ENCODE measurements around the gene PPFIA2.

PPFIA2 gene

GRCh38 chr12:81633127-81633526 lies 126.0 kb downstream of the PPFIA2 start:
- Histone ChIP-seq H3K36me3 (ENCODE audit: insufficient read depth) (no peaks in the 10 kb centered on the region), H4K20me1 (ENCODE audit: insufficient read depth) (no peaks in the 10 kb centered on the region), H2AFZ (ENCODE audit: low read depth) (no peak overlapping the region), H3K4me2 (no peak overlapping the region), H3K27ac (no peak overlapping the region), H3K4me3 (IDR thresholded peaks at IDR 0.05; ENCODE audit: insufficient read depth, low read depth, low read length) (no peak overlapping the region), H3K9ac (no peak overlapping the region), H3K4me1 (ENCODE audit: low read depth, poor library complexity, severe bottlenecking) (peaks cover 3% of the 10 kb centered on the region), H3K27me3 (ENCODE audit: insufficient read depth, low read depth) (no peaks in the 10 kb centered on the region), H3K79me2 (ENCODE audit: insufficient read depth, low read depth) (no peaks in the 10 kb centered on the region)
- no peak for TF ChIP-seq CTCF (conservative IDR thresholded peaks at IDR 0.05; ENCODE audit: low read depth, low read length)

GRCh38 chr12:81627336-81628189 lies 131.6 kb downstream of the PPFIA2 start:
- H3K9ac ChIP-seq = no peak overlapping the region
- H3K27me3 ChIP-seq (ENCODE audit: insufficient read depth, low read depth) = no peaks in the 10 kb centered on the region
- H3K36me3 ChIP-seq (ENCODE audit: insufficient read depth) = no peaks in the 10 kb centered on the region
- H3K4me3 ChIP-seq (IDR thresholded peaks at IDR 0.05; ENCODE audit: insufficient read depth, low read depth, low read length) = no peak overlapping the region
- TF ChIP-seq CTCF (conservative IDR thresholded peaks at IDR 0.05; ENCODE audit: low read depth, low read length) = peak; percentile 94
- H4K20me1 ChIP-seq (ENCODE audit: insufficient read depth) = no peaks in the 10 kb centered on the region
- no peak overlapping the region for H3K27ac ChIP-seq
- H3K4me1 ChIP-seq (ENCODE audit: low read depth, poor library complexity, severe bottlenecking) = peaks cover 8% of the 10 kb centered on the region
- no peak overlapping the region for H3K4me2 ChIP-seq
- H3K79me2 ChIP-seq (ENCODE audit: insufficient read depth, low read depth) = no peaks in the 10 kb centered on the region
- H2AFZ ChIP-seq (ENCODE audit: low read depth) = no peak overlapping the region

GRCh38 chr12:81626406-81626805 lies 132.7 kb downstream of the PPFIA2 start:
- Histone ChIP-seq H3K4me3 (IDR thresholded peaks at IDR 0.05; ENCODE audit: insufficient read depth, low read depth, low read length) (no peak overlapping the region), H2AFZ (ENCODE audit: low read depth) (no peak overlapping the region), H3K27me3 (ENCODE audit: insufficient read depth, low read depth) (no peaks in the 10 kb centered on the region), H3K4me2 (no peak overlapping the region), H3K4me1 (ENCODE audit: low read depth, poor library complexity, severe bottlenecking) (peaks cover 8% of the 10 kb centered on the region), H3K9ac (no peak overlapping the region), H4K20me1 (ENCODE audit: insufficient read depth) (no peaks in the 10 kb centered on the region), H3K36me3 (ENCODE audit: insufficient read depth) (no peaks in the 10 kb centered on the region), H3K79me2 (ENCODE audit: insufficient read depth, low read depth) (no peaks in the 10 kb centered on the region), H3K27ac (no peak overlapping the region)
- no peak for TF ChIP-seq CTCF (conservative IDR thresholded peaks at IDR 0.05; ENCODE audit: low read depth, low read length)

- TF ChIP-seq CTCF (conservative IDR thresholded peaks at IDR 0.05; ENCODE audit: low read depth, low read length) = no peak
- no peaks in the 10 kb centered on the region for H3K4me1 ChIP-seq (ENCODE audit: low read depth, poor library complexity, severe bottlenecking)
Measured at GRCh38 chr12:81617915-81618314, 141.2 kb downstream of the PPFIA2 start.

More at GRCh38 chr12:81617915-81618314, 141.2 kb downstream of the PPFIA2 start:
- Histone ChIP-seq H3K4me2 (no peak overlapping the region), H3K36me3 (ENCODE audit: insufficient read depth) (no peaks in the 10 kb centered on the region), H3K9ac (no peak overlapping the region), H4K20me1 (ENCODE audit: insufficient read depth) (no peaks in the 10 kb centered on the region), H2AFZ (ENCODE audit: low read depth) (no peak overlapping the region), H3K27ac (no peak overlapping the region), H3K27me3 (ENCODE audit: insufficient read depth, low read depth) (no peaks in the 10 kb centered on the region), H3K79me2 (ENCODE audit: insufficient read depth, low read depth) (no peaks in the 10 kb centered on the region), H3K4me3 (IDR thresholded peaks at IDR 0.05; ENCODE audit: insufficient read depth, low read depth, low read length) (no peak overlapping the region)
